ENCODE results near the gene RALGDS.

- no peak for TF ChIP-seq POLR2A (IDR thresholded peaks at IDR 0.05)
- TF ChIP-seq, protein P1, sequence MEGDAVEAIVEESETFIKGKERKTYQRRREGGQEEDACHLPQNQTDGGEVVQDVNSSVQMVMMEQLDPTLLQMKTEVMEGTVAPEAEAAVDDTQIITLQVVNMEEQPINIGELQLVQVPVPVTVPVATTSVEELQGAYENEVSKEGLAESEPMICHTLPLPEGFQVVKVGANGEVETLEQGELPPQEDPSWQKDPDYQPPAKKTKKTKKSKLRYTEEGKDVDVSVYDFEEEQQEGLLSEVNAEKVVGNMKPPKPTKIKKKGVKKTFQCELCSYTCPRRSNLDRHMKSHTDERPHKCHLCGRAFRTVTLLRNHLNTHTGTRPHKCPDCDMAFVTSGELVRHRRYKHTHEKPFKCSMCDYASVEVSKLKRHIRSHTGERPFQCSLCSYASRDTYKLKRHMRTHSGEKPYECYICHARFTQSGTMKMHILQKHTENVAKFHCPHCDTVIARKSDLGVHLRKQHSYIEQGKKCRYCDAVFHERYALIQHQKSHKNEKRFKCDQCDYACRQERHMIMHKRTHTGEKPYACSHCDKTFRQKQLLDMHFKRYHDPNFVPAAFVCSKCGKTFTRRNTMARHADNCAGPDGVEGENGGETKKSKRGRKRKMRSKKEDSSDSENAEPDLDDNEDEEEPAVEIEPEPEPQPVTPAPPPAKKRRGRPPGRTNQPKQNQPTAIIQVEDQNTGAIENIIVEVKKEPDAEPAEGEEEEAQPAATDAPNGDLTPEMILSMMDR (IDR thresholded peaks at IDR 0.05) = peak; percentile 87 to 100 (median 98)
Measured at GRCh38 chr9:133103183-133103986, 17.7 kb downstream of the RALGDS start.
